ENCODE data around the gene CFAP97. TPM values are rescaled to one million over a fixed set of nuclear protein-coding genes. Genes with fewer than 3 reads are reported as not detected.

Gene CFAP97
- total and polyA plus RNA-seq, 12 donors, result 3.3 to 20.9 (median 12.2) TPM

GRCh38 chr4:185117300-185117934, 86.4 kb downstream of the CFAP97 start:
- WGBS, 2 donors, result 74 to 78% methylated on average over 7 of the region's 7 CpGs
- TF ChIP-seq, protein P1, sequence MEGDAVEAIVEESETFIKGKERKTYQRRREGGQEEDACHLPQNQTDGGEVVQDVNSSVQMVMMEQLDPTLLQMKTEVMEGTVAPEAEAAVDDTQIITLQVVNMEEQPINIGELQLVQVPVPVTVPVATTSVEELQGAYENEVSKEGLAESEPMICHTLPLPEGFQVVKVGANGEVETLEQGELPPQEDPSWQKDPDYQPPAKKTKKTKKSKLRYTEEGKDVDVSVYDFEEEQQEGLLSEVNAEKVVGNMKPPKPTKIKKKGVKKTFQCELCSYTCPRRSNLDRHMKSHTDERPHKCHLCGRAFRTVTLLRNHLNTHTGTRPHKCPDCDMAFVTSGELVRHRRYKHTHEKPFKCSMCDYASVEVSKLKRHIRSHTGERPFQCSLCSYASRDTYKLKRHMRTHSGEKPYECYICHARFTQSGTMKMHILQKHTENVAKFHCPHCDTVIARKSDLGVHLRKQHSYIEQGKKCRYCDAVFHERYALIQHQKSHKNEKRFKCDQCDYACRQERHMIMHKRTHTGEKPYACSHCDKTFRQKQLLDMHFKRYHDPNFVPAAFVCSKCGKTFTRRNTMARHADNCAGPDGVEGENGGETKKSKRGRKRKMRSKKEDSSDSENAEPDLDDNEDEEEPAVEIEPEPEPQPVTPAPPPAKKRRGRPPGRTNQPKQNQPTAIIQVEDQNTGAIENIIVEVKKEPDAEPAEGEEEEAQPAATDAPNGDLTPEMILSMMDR (IDR thresholded peaks at IDR 0.05), result no peak
- no peak for ATAC-seq
- Histone ChIP-seq H3K27me3 (no peaks in the 10 kb centered on the region), H3K36me3 (no peaks in the 10 kb centered on the region), H3K27ac (peak overlapping the region in 3 of 10 donors; percentile 17 to 87 (median 84)), H3K4me1 (peaks cover 8 to 70% (median 30%) of the 10 kb centered on the region in 9 donors), H3K9me3 (no peaks in the 10 kb centered on the region), H3K4me3 (no peak overlapping the region)
- intact Hi-C loops (cut with DNase I), result no loop called here
- DNase-seq, result no peak

GRCh38 chr4:185115827-185116232, 88.0 kb downstream of the CFAP97 start:
- no peaks in the 10 kb centered on the region for H3K9me3 ChIP-seq
- DNase-seq (peak; percentile 74 to 83), ATAC-seq (peak; percentile 80 to 93 (median 89))
- H3K4me3 ChIP-seq, result peak overlapping the region in 2 of 10 donors; percentile 8 to 14
- TF ChIP-seq, protein P1 (IDR thresholded peaks at IDR 0.05), result no peak
- no peaks in the 10 kb centered on the region for H3K36me3 ChIP-seq
- H3K27me3 ChIP-seq, result no peaks in the 10 kb centered on the region
- intact Hi-C loops (cut with DNase I), result no loop called here
- H3K27ac ChIP-seq, result peak overlapping the region; percentile 31 to 87 (median 68)
- WGBS, 2 donors, result 20 to 21% methylated on average over 9 of the region's 9 CpGs
- H3K4me1 ChIP-seq, result peaks cover 9 to 84% (median 40%) of the 10 kb centered on the region in 9 donors

DNA sequence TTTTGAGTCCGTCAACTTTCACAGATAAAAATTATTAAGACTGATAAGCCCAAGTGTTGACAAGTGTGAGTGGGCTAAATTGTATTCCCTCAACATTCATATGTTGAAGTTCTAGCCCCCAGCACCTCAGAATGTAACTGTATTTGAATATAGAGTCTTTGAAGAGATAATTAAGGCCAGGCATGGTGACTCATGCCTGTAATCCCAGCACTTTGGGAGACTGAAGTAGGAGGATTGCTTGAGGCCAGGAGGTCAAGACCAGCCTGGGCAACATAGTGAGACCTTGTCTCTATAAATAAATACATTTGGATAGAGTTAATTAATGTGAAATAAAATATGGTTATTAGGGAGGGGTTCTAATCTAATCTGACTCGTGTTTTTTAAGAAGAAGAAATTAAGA, 90.5 kb downstream of the CFAP97 start:
- H3K27me3 ChIP-seq, result no peaks in the 10 kb centered on the region
- TF ChIP-seq, protein P1 (IDR thresholded peaks at IDR 0.05), result no peak
- H3K27ac ChIP-seq, result peak overlapping the region; percentile 0 to 91 (median 81)
- H3K36me3 ChIP-seq, result no peaks in the 10 kb centered on the region
- ATAC-seq (no peak), DNase-seq (no peak)
- WGBS, 2 donors, result 50 to 62% methylated on average over 2 of the region's 2 CpGs
- intact Hi-C loops (cut with DNase I), result no loop called here
- no peak overlapping the region for H3K4me3 ChIP-seq
- peaks cover 9 to 68% (median 34%) of the 10 kb centered on the region in 9 donors for H3K4me1 ChIP-seq
- H3K9me3 ChIP-seq, result no peaks in the 10 kb centered on the region

- Histone ChIP-seq H3K4me3 (no peak overlapping the region), H3K4me1 (peaks cover 9 to 69% (median 34%) of the 10 kb centered on the region in 9 donors), H3K27me3 (no peaks in the 10 kb centered on the region), H3K27ac (peak overlapping the region; percentile 44 to 91 (median 81)), H3K36me3 (no peaks in the 10 kb centered on the region), H3K9me3 (no peaks in the 10 kb centered on the region)
- 33 to 41% methylated on average over 2 of the region's 2 CpGs for WGBS, 2 donors
- intact Hi-C loops (cut with DNase I), result no loop called here
- peak in 1 of 2 donors; percentile 79 for DNase-seq
- TF ChIP-seq, protein P1 (IDR thresholded peaks at IDR 0.05), result no peak
- ATAC-seq, result peak; percentile 88 to 97 (median 97)
Measured at GRCh38 chr4:185112104-185112503, 91.7 kb downstream of the CFAP97 start.

Measured in heart right ventricle (tissue), 16 donors.